Activated CD4-positive, alpha-beta T cell treated with anti-CD3 and anti-CD28 coated beads, Interleukin-2, amount 10 ng/mL, durations not matched to agents 7 days and 5 days (primary cell): Measurements from ENCODE around the gene PLXNA4. TPM values are rescaled to one million over a fixed set of nuclear protein-coding genes. Genes with fewer than 3 reads are reported as not detected.

Experiments used
- CTCF ChIA-PET: fragments of 350-600 bp; sonication (Branson Sonifier 250); formaldehyde crosslinking; loops from one replicate; lab custom pipeline; 2021; ENCODE audit warnings: antibody characterized with exemption; lab: Charles Lee
- POLR2A ChIA-PET: fragments of 350-600 bp; sonication (Branson Sonifier 250); formaldehyde crosslinking; loops from one replicate; lab custom pipeline; 2021; ENCODE audit warnings: antibody characterized with exemption; lab: Charles Lee
- DNase-seq: peaks from one replicate; pipeline ENCODE4 v3.0.0-alpha.2; 2020
- H3K27ac Mint-ChIP-seq: one replicate; pipeline ENCODE4 v1.8.0; 2021; ENCODE audit warnings: mild to moderate bottlenecking, moderate library complexity, mixed read lengths
- H3K27me3 Mint-ChIP-seq: one replicate; pipeline ENCODE4 v1.8.0; 2021; ENCODE audit warnings: mixed read lengths
- H3K36me3 Mint-ChIP-seq: one replicate; pipeline ENCODE4 v1.8.0; 2021; ENCODE audit warnings: low read depth, mixed read lengths
- H3K4me1 Mint-ChIP-seq: one replicate; pipeline ENCODE4 v1.8.0; 2021; ENCODE audit warnings: mixed read lengths
- H3K4me3 Mint-ChIP-seq: one replicate; pipeline ENCODE4 v1.8.0; 2021; ENCODE audit warnings: mild to moderate bottlenecking, moderate library complexity, mixed read lengths
- H3K9me3 Mint-ChIP-seq: one replicate; pipeline ENCODE4 v1.8.0; 2021; ENCODE audit warnings: mixed read lengths
- total RNA-seq, 2 experiments: library from RNA; stranded (reverse); gene quantifications; one replicate each; pipeline ENCODE4 v1.2.3, GENCODE V29; 2021

The PLXNA4 gene
- total RNA-seq, 2 experiments from 2014 or later, result 21.3 to 23.3 TPM

DNA sequence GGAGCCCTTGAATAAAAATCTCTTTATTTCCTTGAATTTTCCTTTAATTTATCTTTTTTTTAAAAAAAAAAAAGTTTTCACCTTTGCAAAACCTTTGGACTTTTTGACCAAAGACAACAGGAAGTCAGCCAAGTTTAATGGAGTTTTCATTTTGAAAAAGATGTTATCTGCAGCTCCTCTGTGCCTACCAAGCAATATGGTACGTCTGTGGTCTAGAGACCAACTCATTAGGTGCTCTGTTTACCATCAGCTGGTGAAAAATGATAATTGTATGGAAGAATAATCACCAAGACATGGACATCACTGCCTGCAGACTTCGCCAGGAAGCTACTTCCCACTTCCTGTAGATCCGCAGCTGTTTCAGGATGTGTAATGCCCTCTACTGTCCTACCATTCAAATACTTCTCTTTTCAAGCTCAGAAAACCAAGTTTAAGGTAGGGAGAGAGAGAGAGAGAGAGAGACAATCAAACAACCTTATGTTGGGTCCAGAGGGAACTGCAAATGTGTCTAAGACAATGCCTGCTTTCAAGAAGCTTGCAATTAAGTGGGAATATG, 18.7 kb downstream of the PLXNA4 start:
- Mint-ChIP-seq H3K4me3 (peak overlapping the region; percentile 3), H3K9me3 (peaks cover 9% of the 10 kb centered on the region), H3K27me3 (peaks cover 27% of the 10 kb centered on the region), H3K4me1 (peaks cover 30% of the 10 kb centered on the region), H3K36me3 (peaks cover 31% of the 10 kb centered on the region), H3K27ac (no peak overlapping the region)
- DNase-seq, result no peak
- CTCF ChIA-PET, result interaction anchor here (0.7 to 1.8 kb wide), 7 partner anchors 10 to 163 kb away, joined by 3 to 5 read pairs (median 3); no protein-coding TSS in a partner anchor
- POLR2A ChIA-PET, result no interaction called here

DNA sequence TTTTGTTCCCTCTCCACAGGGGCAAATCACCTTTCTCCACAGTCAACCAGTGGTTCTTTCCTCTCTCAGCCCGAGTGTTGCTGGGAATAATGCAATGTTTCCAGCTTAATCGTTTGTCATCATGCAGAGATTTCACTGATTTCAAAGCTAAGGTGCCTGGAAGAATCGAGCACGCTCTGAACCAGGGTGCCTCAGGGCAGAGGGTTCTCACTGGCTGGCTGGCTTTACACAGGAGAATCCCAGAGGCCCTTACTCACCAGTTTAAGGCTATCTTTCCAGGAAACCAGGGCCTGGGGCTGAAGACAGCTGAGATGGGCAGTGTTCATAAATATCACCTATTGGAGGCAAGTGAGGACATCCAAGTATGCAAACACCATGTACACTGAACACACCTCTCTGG, 21.8 kb downstream of the PLXNA4 start:
- DNase-seq, result no peak
- Mint-ChIP-seq H3K4me1 (peaks cover 30% of the 10 kb centered on the region), H3K36me3 (peaks cover 51% of the 10 kb centered on the region), H3K9me3 (peaks cover 24% of the 10 kb centered on the region), H3K27ac (no peak overlapping the region), H3K4me3 (no peak overlapping the region), H3K27me3 (peaks cover 26% of the 10 kb centered on the region)
- POLR2A ChIA-PET, result no interaction called here
- CTCF ChIA-PET, result interaction anchor here (2.2 kb wide), 1 partner anchor 11 kb away, joined by 5 read pairs; no protein-coding TSS in a partner anchor

DNA sequence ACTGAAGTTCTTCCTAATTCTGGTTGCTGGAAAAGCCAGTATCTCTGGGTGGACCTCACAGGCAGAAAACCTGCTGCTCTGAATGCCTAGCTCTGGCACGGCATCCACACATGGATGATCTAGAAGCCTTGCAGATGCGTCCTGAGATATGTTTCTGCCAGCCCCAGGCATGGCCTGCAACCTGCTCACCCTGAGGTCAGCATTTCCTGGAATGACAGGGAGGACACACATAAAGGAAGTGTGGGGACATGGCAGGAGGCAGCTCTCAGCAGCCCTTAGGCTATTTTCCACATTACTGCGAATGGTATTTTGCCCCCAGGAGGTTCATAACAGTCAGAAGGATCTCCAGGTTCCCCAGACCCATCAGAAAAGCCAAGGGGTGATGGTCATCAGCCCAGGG, 23.2 kb downstream of the PLXNA4 start:
- POLR2A ChIA-PET, result no interaction called here

DNA sequence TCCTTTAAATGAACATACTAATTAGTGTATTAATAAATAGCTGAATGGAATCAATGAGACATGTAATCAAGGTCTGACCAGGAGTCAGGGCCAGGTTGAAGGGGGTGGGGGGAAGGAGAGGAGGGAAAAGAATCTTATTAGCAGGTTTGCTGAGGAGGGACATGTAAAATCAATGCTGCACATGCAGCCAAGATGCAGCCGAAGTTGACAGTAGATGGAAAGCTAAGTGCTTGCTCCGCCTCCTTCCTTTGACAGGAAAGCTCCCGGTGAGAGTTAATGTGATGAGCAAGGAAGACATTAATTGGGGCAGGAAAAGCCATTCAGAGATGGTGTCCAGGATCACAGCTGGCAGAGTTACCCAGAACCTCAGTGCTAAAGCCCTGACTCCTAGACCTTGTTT, 24.4 kb downstream of the PLXNA4 start:
- ChIA-PET CTCF (no interaction called here), POLR2A (no interaction called here)
- Mint-ChIP-seq H3K27me3 (peaks cover 35% of the 10 kb centered on the region), H3K4me3 (no peak overlapping the region), H3K27ac (no peak overlapping the region), H3K9me3 (peaks cover 29% of the 10 kb centered on the region), H3K36me3 (peaks cover 58% of the 10 kb centered on the region), H3K4me1 (peaks cover 20% of the 10 kb centered on the region)
- no peak for DNase-seq

More for the DNA sequence above, 23.2 kb downstream of the PLXNA4 start:
- DNase-seq, result no peak
- peaks cover 26% of the 10 kb centered on the region for H3K27me3 Mint-ChIP-seq
- peaks cover 27% of the 10 kb centered on the region for H3K9me3 Mint-ChIP-seq
- H3K27ac Mint-ChIP-seq, result no peak overlapping the region
- CTCF ChIA-PET, result interaction anchor here (0.6 kb wide), 1 partner anchor 10 kb away, joined by 3 read pairs; no protein-coding TSS in a partner anchor
- H3K4me3 Mint-ChIP-seq, result no peak overlapping the region
- peaks cover 26% of the 10 kb centered on the region for H3K4me1 Mint-ChIP-seq
- peaks cover 53% of the 10 kb centered on the region for H3K36me3 Mint-ChIP-seq

DNA sequence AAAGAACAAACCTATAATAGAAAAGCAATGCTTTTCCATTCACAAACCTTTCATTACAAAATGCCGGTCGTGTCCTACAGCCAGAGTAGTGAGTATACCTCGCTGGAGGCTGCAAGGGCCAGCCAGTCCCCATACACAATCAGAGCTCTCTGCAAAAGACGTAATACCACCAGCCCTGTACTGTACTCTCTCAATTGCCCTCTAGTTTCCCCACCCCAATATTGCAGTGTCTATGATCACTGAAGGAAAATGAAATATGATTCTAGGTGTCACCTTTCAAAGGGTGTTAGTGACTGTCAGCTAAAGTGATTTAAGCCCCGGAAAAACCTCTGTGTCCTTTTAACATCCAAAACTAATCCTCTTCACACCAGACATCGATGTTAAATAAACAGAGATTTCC, 24.8 kb downstream of the PLXNA4 start:
- CTCF ChIA-PET, result no interaction called here
- Mint-ChIP-seq H3K9me3 (peaks cover 27% of the 10 kb centered on the region), H3K27me3 (peaks cover 32% of the 10 kb centered on the region), H3K4me1 (peaks cover 15% of the 10 kb centered on the region), H3K27ac (no peak overlapping the region), H3K36me3 (peaks cover 54% of the 10 kb centered on the region), H3K4me3 (no peak overlapping the region)
- POLR2A ChIA-PET, result no interaction called here
- DNase-seq, result no peak

DNA sequence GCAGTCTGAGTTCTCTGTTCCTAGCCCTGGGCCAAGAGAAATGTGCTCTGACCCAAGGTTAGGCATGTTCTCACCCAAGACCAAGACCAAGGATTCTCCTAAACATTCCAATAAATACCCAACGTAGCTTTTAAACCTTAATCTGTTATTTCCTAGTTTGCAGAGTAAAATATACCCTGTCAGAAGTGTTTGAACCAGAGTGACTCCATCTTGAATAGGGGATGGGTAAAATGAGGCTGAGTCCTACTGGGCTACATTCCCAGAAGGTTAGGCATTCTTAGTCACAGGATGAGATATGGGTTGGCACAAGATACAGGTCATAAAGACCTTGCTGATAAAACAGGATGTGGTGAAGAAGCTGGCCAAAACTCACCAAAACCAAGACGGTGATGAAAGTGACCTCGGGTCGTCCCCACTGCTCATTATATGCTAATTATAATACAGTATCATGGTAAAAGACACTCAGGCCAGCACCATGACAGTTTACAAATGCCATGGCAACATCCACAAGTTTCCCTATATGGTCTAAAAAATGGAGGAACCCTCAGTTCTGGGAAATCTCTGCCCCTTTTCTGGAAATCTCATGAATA, 27.7 kb downstream of the PLXNA4 start:
- Mint-ChIP-seq H3K4me1 (peaks cover 25% of the 10 kb centered on the region), H3K27me3 (peaks cover 31% of the 10 kb centered on the region), H3K4me3 (no peak overlapping the region), H3K36me3 (peaks cover 54% of the 10 kb centered on the region), H3K27ac (no peak overlapping the region), H3K9me3 (peaks cover 22% of the 10 kb centered on the region)
- ChIA-PET POLR2A (no interaction called here), CTCF (no interaction called here)
- no peak for DNase-seq

DNA sequence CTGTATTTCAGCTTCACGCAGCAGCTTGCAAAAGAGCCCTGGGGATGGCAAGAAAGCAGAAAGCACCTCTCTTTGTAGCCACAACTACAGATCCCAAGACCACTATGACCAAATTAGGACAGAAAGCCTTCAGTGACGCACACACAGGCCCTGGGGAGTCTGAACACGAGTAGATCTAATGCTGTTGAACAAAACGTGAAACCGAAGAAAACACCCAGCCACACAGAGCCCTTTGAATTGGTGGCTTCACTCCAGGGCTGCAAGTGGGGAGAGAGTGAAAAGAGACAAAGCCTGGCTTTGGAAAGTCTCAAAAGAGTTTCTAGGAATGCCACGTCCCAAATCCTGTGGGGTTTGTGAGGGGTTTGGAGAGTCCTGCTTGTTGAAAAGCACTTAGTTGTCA, 28.4 kb downstream of the PLXNA4 start:
- Mint-ChIP-seq H3K4me1 (peaks cover 27% of the 10 kb centered on the region), H3K9me3 (peaks cover 26% of the 10 kb centered on the region), H3K36me3 (peaks cover 50% of the 10 kb centered on the region), H3K27me3 (peaks cover 29% of the 10 kb centered on the region), H3K27ac (no peak overlapping the region), H3K4me3 (no peak overlapping the region)
- ChIA-PET POLR2A (no interaction called here), CTCF (interaction anchor here (1.0 kb wide), 1 partner anchor 9 kb away, joined by 3 read pairs; no protein-coding TSS in a partner anchor)
- DNase-seq, result no peak

DNA sequence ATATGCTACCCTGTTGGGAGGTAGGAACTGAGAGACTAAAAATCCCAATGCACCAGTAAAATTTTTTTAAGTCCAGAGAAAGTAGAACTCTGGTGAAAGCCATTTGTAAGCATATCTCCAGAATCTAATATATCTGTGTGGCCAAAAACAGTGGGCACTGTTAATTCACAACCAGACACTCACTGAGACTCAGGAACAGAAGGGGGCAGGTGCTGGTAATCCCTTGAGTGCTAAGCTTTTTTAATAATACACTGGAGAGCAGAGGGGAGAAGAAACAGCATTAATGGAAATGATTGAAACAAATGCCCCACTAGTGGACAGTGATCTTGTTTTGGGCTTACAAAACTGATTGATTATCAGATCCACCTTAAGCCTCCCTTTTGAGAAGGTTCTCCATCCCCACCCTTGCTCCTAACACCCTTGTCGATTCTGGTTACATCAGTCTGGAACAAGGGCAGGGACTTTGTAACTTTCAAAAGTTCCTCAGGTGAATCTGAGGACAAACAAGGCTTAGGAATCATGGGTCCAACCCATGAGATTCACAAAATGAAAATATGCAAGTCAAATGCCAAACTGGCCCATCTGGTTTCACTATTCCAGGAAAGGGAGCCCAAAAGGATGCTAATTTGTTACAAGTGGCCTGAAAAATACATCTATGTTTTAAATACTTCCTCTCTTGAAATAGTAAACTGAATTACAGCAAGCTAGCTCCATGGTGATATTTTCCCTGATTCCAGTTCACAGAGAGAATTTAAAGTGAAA, 29.7 kb downstream of the PLXNA4 start:
- Mint-ChIP-seq H3K27ac (no peak overlapping the region), H3K4me1 (peaks cover 31% of the 10 kb centered on the region), H3K4me3 (no peak overlapping the region), H3K9me3 (peaks cover 27% of the 10 kb centered on the region), H3K36me3 (peaks cover 50% of the 10 kb centered on the region), H3K27me3 (peaks cover 31% of the 10 kb centered on the region)
- DNase-seq, result no peak
- POLR2A ChIA-PET, result no interaction called here
- CTCF ChIA-PET, result interaction anchor here (1.0 kb wide), 1 partner anchor 10 kb away, joined by 3 read pairs; no protein-coding TSS in a partner anchor

DNA sequence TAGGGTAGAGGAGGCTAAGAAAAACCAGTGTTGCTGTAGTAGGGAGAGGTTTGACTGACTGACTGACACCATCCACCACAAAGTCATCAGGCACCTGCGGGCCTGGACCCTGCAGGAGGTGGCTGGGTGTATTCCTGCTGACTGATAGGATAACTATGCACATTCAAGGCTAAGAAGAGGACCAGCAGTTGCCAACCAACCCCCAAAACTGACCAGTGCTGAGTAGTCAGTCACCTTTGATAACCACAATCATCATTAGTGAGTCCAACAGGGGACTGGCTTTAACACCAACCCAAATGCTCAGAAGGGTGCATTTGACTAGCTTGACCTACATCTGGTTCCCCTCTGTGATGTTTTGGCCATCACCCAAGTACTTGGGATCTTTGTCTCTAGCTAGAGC, 30.5 kb downstream of the PLXNA4 start:
- Mint-ChIP-seq H3K27me3 (peaks cover 31% of the 10 kb centered on the region), H3K27ac (no peak overlapping the region), H3K9me3 (peaks cover 22% of the 10 kb centered on the region), H3K4me1 (peaks cover 33% of the 10 kb centered on the region), H3K4me3 (no peak overlapping the region), H3K36me3 (peaks cover 47% of the 10 kb centered on the region)
- POLR2A ChIA-PET, result no interaction called here
- CTCF ChIA-PET, result interaction anchor here (0.5 to 1.2 kb wide), 2 partner anchors 26 to 129 kb away, joined by 3 read pairs; no protein-coding TSS in a partner anchor
- no peak for DNase-seq

DNA sequence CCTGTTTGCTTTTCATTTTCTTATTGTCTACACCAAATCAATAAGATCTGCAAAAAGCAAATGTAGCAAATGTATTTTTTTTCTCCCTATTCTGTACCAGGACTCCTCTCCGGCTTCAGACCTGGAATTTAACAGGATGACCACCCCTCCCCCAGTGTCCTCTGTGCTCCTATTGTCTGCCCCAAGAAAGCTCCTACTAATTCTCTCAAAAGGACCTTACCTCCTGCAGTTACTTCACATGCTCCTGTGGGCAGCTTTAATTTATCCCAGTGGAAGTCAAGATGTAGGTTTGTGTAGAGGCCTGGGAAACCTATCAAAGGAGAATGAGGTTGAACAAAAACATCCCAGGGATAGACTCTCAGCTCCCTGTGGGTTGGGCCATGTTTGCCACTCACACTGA, 31.3 kb downstream of the PLXNA4 start:
- Mint-ChIP-seq H3K36me3 (peaks cover 47% of the 10 kb centered on the region), H3K27me3 (peaks cover 28% of the 10 kb centered on the region), H3K9me3 (peaks cover 16% of the 10 kb centered on the region), H3K4me3 (no peak overlapping the region), H3K27ac (no peak overlapping the region), H3K4me1 (peaks cover 33% of the 10 kb centered on the region)
- POLR2A ChIA-PET, result no interaction called here
- CTCF ChIA-PET, result interaction anchor here (0.5 to 1.2 kb wide), 2 partner anchors 25 to 128 kb away, joined by 3 read pairs; no protein-coding TSS in a partner anchor
- DNase-seq, result no peak

DNA sequence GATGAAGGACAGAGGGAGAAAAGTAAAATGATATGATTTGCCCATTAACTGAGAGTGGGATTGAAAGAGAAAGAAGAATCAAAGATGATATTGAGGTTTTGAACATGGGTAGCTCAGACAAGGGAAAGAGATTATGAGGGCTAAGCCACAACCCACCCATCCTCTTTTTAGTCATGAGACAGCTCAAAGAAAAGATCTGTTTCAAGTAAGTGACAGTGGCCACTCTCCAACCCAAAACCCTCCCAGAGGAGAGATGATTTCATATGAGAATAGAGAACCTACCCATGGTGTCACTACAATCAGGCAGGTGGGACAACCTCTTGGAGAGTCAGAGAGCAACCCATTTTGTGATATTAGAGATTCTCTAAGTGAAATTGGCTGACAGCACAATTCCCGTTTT, 32.2 kb downstream of the PLXNA4 start:
- Mint-ChIP-seq H3K27me3 (peaks cover 28% of the 10 kb centered on the region), H3K4me1 (peaks cover 33% of the 10 kb centered on the region), H3K9me3 (peaks cover 14% of the 10 kb centered on the region), H3K36me3 (peaks cover 44% of the 10 kb centered on the region), H3K4me3 (no peak overlapping the region), H3K27ac (no peak overlapping the region)
- DNase-seq, result peak; percentile 17
- CTCF ChIA-PET, result interaction anchor here (0.7 to 1.5 kb wide), 6 partner anchors 10 to 112 kb away, joined by 3 to 5 read pairs (median 3); no protein-coding TSS in a partner anchor
- POLR2A ChIA-PET, result interaction anchor here (0.6 kb wide), 1 partner anchor 150 kb away, joined by 3 read pairs; no protein-coding TSS in a partner anchor

DNA sequence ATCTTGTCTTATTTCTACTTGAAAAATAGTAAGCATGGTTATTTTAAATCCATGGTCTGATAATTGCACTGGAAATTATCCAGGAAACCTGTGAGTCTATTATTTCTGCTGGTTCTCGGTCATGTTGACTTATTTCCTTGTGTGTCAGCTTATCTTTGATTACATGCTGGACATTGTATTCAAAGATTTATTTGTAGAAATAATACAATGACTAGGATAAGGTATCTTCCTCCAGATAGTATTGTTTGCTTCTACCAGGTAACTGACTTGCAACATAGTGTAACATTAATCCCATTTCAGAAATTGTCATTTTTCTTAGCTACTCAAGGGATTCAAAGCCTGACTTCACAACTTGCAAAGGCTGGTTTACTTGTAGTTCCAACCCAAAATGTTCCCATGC, 33.4 kb downstream of the PLXNA4 start:
- CTCF ChIA-PET, result interaction anchor here (0.7 to 1.5 kb wide), 6 partner anchors 9 to 111 kb away, joined by 3 to 5 read pairs (median 3); no protein-coding TSS in a partner anchor
- Mint-ChIP-seq H3K27me3 (peaks cover 30% of the 10 kb centered on the region), H3K27ac (no peak overlapping the region), H3K36me3 (peaks cover 42% of the 10 kb centered on the region), H3K4me1 (peaks cover 30% of the 10 kb centered on the region), H3K4me3 (no peak overlapping the region), H3K9me3 (peaks cover 13% of the 10 kb centered on the region)
- POLR2A ChIA-PET, result no interaction called here
- DNase-seq, result no peak
